ENCODE measurements around the gene RRP36. TPM values are rescaled to one million over a fixed set of nuclear protein-coding genes. Genes with fewer than 3 reads are reported as not detected.

The RRP36 gene
- total and polyA plus RNA-seq, 2 of the 8 experiments (the other 6 are each of a cell fraction or from before 2014, with no cell fraction given): 33.9 to 92.3 TPM

DNA sequence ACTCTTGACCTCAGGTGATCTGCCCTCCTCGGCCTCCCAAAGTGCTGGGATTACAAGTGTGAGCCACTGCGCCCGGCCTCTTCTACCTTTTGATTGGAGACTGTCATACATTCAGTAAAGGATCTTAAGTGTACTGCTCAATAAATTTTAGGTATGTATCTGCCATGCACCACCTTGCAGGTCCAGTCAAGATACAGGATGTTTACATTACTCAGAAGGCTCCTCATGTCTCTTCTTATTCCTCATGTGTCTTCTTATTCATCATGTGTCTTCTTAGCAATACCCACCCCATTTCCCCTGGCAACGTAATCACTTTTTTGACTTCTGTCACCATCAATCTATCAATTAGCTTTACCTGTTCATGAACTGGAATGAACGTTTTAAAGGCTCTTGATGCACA, 15.6 kb upstream of the RRP36 start (continued):
- TF ChIP-seq, protein P1, sequence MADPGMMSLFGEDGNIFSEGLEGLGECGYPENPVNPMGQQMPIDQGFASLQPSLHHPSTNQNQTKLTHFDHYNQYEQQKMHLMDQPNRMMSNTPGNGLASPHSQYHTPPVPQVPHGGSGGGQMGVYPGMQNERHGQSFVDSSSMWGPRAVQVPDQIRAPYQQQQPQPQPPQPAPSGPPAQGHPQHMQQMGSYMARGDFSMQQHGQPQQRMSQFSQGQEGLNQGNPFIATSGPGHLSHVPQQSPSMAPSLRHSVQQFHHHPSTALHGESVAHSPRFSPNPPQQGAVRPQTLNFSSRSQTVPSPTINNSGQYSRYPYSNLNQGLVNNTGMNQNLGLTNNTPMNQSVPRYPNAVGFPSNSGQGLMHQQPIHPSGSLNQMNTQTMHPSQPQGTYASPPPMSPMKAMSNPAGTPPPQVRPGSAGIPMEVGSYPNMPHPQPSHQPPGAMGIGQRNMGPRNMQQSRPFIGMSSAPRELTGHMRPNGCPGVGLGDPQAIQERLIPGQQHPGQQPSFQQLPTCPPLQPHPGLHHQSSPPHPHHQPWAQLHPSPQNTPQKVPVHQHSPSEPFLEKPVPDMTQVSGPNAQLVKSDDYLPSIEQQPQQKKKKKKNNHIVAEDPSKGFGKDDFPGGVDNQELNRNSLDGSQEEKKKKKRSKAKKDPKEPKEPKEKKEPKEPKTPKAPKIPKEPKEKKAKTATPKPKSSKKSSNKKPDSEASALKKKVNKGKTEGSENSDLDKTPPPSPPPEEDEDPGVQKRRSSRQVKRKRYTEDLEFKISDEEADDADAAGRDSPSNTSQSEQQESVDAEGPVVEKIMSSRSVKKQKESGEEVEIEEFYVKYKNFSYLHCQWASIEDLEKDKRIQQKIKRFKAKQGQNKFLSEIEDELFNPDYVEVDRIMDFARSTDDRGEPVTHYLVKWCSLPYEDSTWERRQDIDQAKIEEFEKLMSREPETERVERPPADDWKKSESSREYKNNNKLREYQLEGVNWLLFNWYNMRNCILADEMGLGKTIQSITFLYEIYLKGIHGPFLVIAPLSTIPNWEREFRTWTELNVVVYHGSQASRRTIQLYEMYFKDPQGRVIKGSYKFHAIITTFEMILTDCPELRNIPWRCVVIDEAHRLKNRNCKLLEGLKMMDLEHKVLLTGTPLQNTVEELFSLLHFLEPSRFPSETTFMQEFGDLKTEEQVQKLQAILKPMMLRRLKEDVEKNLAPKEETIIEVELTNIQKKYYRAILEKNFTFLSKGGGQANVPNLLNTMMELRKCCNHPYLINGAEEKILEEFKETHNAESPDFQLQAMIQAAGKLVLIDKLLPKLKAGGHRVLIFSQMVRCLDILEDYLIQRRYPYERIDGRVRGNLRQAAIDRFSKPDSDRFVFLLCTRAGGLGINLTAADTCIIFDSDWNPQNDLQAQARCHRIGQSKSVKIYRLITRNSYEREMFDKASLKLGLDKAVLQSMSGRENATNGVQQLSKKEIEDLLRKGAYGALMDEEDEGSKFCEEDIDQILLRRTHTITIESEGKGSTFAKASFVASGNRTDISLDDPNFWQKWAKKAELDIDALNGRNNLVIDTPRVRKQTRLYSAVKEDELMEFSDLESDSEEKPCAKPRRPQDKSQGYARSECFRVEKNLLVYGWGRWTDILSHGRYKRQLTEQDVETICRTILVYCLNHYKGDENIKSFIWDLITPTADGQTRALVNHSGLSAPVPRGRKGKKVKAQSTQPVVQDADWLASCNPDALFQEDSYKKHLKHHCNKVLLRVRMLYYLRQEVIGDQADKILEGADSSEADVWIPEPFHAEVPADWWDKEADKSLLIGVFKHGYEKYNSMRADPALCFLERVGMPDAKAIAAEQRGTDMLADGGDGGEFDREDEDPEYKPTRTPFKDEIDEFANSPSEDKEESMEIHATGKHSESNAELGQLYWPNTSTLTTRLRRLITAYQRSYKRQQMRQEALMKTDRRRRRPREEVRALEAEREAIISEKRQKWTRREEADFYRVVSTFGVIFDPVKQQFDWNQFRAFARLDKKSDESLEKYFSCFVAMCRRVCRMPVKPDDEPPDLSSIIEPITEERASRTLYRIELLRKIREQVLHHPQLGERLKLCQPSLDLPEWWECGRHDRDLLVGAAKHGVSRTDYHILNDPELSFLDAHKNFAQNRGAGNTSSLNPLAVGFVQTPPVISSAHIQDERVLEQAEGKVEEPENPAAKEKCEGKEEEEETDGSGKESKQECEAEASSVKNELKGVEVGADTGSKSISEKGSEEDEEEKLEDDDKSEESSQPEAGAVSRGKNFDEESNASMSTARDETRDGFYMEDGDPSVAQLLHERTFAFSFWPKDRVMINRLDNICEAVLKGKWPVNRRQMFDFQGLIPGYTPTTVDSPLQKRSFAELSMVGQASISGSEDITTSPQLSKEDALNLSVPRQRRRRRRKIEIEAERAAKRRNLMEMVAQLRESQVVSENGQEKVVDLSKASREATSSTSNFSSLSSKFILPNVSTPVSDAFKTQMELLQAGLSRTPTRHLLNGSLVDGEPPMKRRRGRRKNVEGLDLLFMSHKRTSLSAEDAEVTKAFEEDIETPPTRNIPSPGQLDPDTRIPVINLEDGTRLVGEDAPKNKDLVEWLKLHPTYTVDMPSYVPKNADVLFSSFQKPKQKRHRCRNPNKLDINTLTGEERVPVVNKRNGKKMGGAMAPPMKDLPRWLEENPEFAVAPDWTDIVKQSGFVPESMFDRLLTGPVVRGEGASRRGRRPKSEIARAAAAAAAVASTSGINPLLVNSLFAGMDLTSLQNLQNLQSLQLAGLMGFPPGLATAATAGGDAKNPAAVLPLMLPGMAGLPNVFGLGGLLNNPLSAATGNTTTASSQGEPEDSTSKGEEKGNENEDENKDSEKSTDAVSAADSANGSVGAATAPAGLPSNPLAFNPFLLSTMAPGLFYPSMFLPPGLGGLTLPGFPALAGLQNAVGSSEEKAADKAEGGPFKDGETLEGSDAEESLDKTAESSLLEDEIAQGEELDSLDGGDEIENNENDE (IDR thresholded peaks at IDR 0.05; ENCODE audit: insufficient replicate concordance, low read length): no peak
